Adrenal gland (tissue), 5 donors: ENCODE results near the gene ALDH3A2.

Experiments used
- POLR2A ChIP-seq, 2 donors: fragments of 450-650 bp; IDR thresholded peaks; one replicate each; pipeline ENCODE4 v1.6.1; 2017; ENCODE audit warnings: antibody characterized with exemption in 2 of 2, mild to moderate bottlenecking in 2 of 2, moderate library complexity in 1 of 2
- TF ChIP-seq, protein P1 (sequence below), 6 experiments: fragments of 450-650 bp in 4 of 6; fragments of 200-600 bp in 2 of 6; sonication (generic) in 1 of 6; IDR thresholded peaks; 1 replicate in 5 of 6; 2 replicates in 1 of 6; pipeline versions ENCODE4 v1.5.1 to v1.8.0; 2016 to 2021; ENCODE audit warnings: antibody characterized with exemption in 6 of 6, mild to moderate bottlenecking in 2 of 6, moderate library complexity in 1 of 6
- donor health status: DM: no; HTN: no; CAD: no.

DNA sequence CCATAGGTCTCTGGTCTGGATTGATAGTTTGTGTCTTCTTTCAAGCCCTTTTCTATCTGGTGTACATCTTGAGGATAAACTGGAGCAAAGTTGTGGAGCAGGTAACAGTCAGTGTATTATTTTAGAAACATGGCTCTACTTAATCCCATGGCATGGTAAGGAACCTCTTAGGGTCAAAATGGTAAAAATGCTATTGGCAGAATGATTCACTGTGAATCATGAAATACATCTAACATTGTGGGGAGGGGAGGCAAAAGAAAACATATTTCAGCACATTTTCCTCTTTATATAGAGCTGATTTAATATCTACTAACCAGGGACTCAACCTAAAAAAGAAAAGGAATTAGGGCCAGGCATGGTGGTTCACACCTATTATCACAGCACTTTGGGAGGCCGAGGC, 17.9 kb upstream of the ALDH3A2 start:
- TF ChIP-seq, protein P1, sequence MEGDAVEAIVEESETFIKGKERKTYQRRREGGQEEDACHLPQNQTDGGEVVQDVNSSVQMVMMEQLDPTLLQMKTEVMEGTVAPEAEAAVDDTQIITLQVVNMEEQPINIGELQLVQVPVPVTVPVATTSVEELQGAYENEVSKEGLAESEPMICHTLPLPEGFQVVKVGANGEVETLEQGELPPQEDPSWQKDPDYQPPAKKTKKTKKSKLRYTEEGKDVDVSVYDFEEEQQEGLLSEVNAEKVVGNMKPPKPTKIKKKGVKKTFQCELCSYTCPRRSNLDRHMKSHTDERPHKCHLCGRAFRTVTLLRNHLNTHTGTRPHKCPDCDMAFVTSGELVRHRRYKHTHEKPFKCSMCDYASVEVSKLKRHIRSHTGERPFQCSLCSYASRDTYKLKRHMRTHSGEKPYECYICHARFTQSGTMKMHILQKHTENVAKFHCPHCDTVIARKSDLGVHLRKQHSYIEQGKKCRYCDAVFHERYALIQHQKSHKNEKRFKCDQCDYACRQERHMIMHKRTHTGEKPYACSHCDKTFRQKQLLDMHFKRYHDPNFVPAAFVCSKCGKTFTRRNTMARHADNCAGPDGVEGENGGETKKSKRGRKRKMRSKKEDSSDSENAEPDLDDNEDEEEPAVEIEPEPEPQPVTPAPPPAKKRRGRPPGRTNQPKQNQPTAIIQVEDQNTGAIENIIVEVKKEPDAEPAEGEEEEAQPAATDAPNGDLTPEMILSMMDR (IDR thresholded peaks at IDR 0.05), result no peak
- TF ChIP-seq POLR2A (IDR thresholded peaks at IDR 0.05), result no peak
